SK-MEL-5 (cell line): ENCODE data around the gene CENPF. TPM values are rescaled to one million over a fixed set of nuclear protein-coding genes. Genes with fewer than 3 reads are reported as not detected.

ENCODE experiments used
- DNase-seq: peaks from one replicate; pipeline ENCODE4 v3.0.0-alpha.2; 2016; ENCODE audit warnings: low read depth, low spot score
- in situ Hi-C: cut with HindIII; loops from 2 replicates; pipeline ENCODE4 v1.10.0; 2016; ENCODE audit warnings: low sequenced_read_pairs, high pct_unique_total_duplicates, low pct_unique_long_range_greater_than_20kb
- total RNA-seq: library from RNA; depleted of rRNA; stranded (reverse); fragments of >200 nt; shearing (Covaris generic); gene quantifications from 2 replicates; pipeline ENCODE4 v1.2.3, GENCODE V29; 2014

The CENPF gene
- total RNA-seq, 1 experiment from 2014 or later, result 58.1 TPM

- DNase-seq, result no peak
- in situ Hi-C loops, result no loop called here
Measured at GRCh38 chr1:214637125-214637524, 34.1 kb downstream of the CENPF start.

DNA sequence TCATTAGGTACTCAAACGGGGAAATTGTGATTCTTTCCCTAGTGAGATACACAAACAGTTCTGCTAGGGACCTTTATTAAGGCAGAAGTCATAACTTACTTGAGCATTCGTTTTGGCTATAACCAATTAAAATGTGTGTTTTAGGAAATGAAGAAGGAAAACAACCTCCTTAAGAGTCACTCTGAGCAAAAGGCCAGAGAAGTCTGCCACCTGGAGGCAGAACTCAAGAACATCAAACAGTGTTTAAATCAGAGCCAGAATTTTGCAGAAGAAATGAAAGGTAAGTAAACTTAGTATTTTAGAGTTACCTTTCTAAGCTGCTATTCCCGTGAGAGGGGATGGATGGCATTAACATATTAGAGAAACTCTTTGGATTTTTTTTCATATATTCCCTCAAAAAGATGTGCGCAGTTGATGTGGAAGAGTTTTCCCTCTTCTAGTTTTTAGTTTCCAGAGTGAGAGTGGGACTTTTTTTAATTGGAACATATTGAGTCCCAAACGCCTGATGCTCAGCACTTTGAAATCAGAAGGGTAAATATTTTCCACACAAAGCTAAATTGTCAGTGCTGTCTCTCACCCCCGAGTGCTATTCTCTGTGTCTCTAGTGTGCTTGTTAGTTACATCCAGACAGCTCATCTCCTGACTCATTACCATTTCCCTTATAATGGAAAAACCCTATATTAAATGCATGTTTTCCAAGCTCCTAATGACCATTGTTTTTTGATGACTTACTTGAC is 34.9 kb downstream of the CENPF start:
- peak; percentile 63 for DNase-seq
- in situ Hi-C loops, result no loop called here

GRCh38 chr1:214638459-214638807 is 35.4 kb downstream of the CENPF start:
- DNase-seq, result no peak
- in situ Hi-C loops, result no loop called here

DNA sequence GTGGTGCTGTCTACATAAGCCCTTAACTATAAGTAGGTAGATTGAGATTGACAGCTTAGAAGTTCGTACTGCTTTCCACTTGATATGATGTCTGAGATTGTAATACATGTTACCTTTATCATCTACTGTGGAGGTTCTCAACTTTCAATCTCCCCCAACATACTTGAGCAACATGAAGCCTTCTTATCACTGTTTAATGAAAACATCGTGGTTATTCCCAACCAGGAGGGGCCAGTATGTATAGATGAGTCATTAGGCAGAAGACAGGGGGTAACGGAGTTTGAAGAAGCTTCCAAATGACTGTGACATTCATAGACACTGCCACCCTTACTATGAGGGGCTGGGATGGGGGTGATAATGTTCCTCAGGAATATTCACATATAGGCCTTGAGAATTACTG is 36.0 kb downstream of the CENPF start:
- in situ Hi-C loops, result no loop called here
- DNase-seq, result no peak

- DNase-seq, result no peak
- in situ Hi-C loops, result no loop called here
Measured at GRCh38 chr1:214640431-214641213, 37.6 kb downstream of the CENPF start.

- in situ Hi-C loops, result no loop called here
- DNase-seq, result no peak
Measured at GRCh38 chr1:214641214-214641895, 38.4 kb downstream of the CENPF start.

DNA sequence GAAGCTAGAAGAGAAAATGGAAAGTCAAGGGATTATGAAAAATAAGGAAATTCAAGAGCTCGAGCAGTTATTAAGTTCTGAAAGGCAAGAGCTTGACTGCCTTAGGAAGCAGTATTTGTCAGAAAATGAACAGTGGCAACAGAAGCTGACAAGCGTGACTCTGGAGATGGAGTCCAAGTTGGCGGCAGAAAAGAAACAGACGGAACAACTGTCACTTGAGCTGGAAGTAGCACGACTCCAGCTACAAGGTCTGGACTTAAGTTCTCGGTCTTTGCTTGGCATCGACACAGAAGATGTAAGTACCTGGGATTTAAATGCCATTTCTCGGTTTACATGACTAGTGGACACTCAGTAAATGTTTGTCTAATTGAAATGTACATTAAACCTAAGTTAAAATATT is 40.0 kb downstream of the CENPF start:
- in situ Hi-C loops, result no loop called here
- DNase-seq, result no peak

DNA sequence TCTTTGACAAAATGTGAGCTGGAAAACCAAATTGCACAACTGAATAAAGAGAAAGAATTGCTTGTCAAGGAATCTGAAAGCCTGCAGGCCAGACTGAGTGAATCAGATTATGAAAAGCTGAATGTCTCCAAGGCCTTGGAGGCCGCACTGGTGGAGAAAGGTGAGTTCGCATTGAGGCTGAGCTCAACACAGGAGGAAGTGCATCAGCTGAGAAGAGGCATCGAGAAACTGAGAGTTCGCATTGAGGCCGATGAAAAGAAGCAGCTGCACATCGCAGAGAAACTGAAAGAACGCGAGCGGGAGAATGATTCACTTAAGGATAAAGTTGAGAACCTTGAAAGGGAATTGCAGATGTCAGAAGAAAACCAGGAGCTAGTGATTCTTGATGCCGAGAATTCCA is 42.7 kb downstream of the CENPF start:
- in situ Hi-C loops, result no loop called here

DNA sequence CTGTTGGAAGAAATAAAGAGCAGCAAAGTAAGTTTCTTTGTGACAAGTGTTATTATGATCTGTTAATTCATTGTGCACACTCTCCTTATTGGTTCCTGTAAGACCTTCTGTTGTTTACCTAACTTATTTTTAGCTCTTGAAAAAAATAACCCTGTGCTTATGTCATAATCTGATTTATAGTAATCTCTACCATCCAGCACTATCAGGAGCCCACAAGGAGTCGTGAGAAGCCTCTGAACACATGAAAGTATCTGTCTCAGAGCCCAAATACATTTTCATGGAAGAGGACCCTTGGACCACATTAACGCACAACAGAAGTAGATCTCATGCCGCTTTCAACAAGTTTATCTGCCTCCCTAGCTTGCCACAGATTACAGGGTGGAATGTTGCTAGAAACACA is 45.8 kb downstream of the CENPF start:
- no peak for DNase-seq
- in situ Hi-C loops, result no loop called here

More for the DNA sequence above, 42.7 kb downstream of the CENPF start:
- DNase-seq, result no peak

DNA sequence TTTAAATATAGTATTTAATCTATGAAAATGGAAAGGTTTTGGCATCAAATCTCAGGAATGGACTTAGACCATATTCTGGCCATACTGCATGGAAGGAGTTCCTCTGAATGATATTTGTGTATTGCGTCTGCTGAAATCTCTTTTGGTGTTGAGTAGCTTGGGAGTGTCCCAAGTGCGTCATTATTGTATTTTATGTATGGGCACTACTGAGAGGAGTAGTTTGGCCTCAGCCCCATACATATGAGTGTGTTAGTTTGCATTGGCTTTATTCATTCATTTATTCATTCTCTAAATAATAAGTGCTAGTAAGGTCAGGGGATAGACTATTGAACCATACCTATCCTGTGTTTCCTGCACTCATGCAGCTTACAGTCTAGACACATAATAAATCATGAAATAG is 46.6 kb downstream of the CENPF start:
- in situ Hi-C loops, result no loop called here
- DNase-seq, result no peak

GRCh38 chr1:214650664-214651063 is 47.7 kb downstream of the CENPF start:
- DNase-seq, result no peak
- in situ Hi-C loops, result no loop called here

GRCh38 chr1:214657299-214657698 is 54.3 kb downstream of the CENPF start:
- in situ Hi-C loops, result no loop called here
- no peak for DNase-seq

GRCh38 chr1:214658175-214658574 is 55.2 kb downstream of the CENPF start:
- in situ Hi-C loops, result no loop called here
- DNase-seq, result no peak

DNA sequence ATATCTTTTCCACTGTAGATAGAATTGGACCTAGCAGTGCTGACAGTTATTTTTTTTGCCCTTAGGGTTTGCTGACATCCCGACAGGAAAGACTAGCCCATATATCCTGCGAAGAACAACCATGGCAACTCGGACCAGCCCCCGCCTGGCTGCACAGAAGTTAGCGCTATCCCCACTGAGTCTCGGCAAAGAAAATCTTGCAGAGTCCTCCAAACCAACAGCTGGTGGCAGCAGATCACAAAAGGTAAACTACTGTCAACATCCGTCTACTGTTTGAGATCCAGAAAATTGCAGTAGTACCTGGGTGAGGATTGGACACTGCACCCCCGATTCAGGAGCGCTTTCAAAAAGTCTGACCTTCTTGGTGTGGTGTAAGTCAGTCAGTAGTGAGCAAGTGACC is 55.8 kb downstream of the CENPF start:
- in situ Hi-C loops, result no loop called here
- peak; percentile 51 for DNase-seq

- no peak for DNase-seq
- in situ Hi-C loops, result no loop called here
Measured at GRCh38 chr1:214660190-214660589, 57.2 kb downstream of the CENPF start.

DNA sequence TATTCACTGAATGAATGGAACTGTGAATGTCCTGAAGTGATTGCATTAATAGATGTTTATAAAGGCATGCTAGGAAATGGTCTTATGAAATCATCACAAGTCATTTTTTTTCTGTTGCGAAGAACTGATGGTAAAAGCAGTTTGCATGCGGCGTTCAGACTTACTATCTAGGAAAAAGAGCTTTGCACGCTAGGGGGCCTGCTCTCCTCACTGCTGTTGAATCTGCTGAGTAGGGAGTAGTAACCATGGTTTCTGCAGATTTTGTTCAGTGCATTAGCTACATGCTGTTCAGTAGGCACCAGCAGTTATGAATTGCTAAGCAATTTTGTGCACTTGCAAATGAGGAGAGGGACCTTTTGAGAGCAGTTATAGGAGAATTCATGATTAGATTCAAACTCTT is 57.9 kb downstream of the CENPF start:
- in situ Hi-C loops, result no loop called here

GRCh38 chr1:214662223-214662785 is 59.3 kb downstream of the CENPF start:
- no peak for DNase-seq
- in situ Hi-C loops, result no loop called here

More for the DNA sequence above, 57.9 kb downstream of the CENPF start:
- peak; percentile 83 for DNase-seq

- no peak for DNase-seq
- in situ Hi-C loops, result no loop called here
Measured at GRCh38 chr1:214664651-214665433, 61.8 kb downstream of the CENPF start.
